Keratinocyte (primary cell): ENCODE results near the gene AJUBA. TPM values are rescaled to one million over a fixed set of nuclear protein-coding genes. Genes with fewer than 3 reads are reported as not detected.

Experiments
- DNase-seq: peaks from one replicate; pipeline ENCODE4 v3.0.0-alpha.2; 2011; ENCODE audit warnings: low read depth, missing footprints, low spot score
- FAIRE-seq: peaks from 2 replicates; lab custom pipeline; 2011; peaks lifted over from hg19 to GRCh38; lab: Jason Lieb, UNC
- H2AFZ ChIP-seq: 2 replicates; pipeline ENCODE4 v1.6.0; 2012; ENCODE audit warnings: low read length, control low read depth, inconsistent platforms; ENCODE audit not compliant: control insufficient read depth
- H3K27ac ChIP-seq: 2 replicates; pipeline ENCODE4 v1.5.1; 2011; ENCODE audit warnings: low read length; ENCODE audit not compliant: control insufficient read depth, insufficient read depth
- H3K27me3 ChIP-seq: 3 replicates; pipeline ENCODE4 v1.6.0; 2011; ENCODE audit warnings: low read length; ENCODE audit not compliant: control insufficient read depth, insufficient read depth; ENCODE audit errors: extremely low read depth
- H3K36me3 ChIP-seq, 2 experiments: 2 replicates in 1 of 2; 3 replicates in 1 of 2; pipeline ENCODE4 v1.5.1; 2011; ENCODE audit warnings: low read length in 2 of 2, mild to moderate bottlenecking in 1 of 2; ENCODE audit not compliant: control insufficient read depth in 2 of 2, insufficient read depth in 2 of 2; ENCODE audit errors: extremely low read depth in 1 of 2
- H3K4me1 ChIP-seq: 3 replicates; pipeline ENCODE4 v1.5.1; 2011; ENCODE audit warnings: low read length; ENCODE audit not compliant: control insufficient read depth, insufficient read depth; ENCODE audit errors: extremely low read depth
- H3K4me2 ChIP-seq: 3 replicates; pipeline ENCODE4 v1.6.0; 2011; ENCODE audit warnings: low read depth, low read length; ENCODE audit not compliant: control insufficient read depth, insufficient read depth; ENCODE audit errors: extremely low read depth
- H3K4me3 ChIP-seq, 3 experiments: fragments of 200-600 bp in 1 of 3; sonication (generic) in 1 of 3; 2 replicates in 2 of 3; 3 replicates in 1 of 3; pipeline ENCODE4 v1.5.1; 2011 to 2016; ENCODE audit warnings: low read length in 3 of 3, mild to moderate bottlenecking in 3 of 3, control low read depth in 2 of 3, inconsistent platforms in 1 of 3, low read depth in 1 of 3, mixed read lengths in 1 of 3, mixed run types in 1 of 3, moderate library complexity in 1 of 3; ENCODE audit not compliant: control insufficient read depth in 2 of 3, insufficient read depth in 2 of 3; ENCODE audit errors: extremely low read depth in 1 of 3
- H3K79me2 ChIP-seq: 2 replicates; pipeline ENCODE4 v1.6.0; 2012; ENCODE audit warnings: low read length; ENCODE audit not compliant: control insufficient read depth, insufficient read depth
- H3K9ac ChIP-seq: 3 replicates; pipeline ENCODE4 v1.6.0; 2011; ENCODE audit warnings: low read length; ENCODE audit not compliant: control insufficient read depth, insufficient read depth; ENCODE audit errors: extremely low read depth
- H3K9me1 ChIP-seq: 3 replicates; pipeline ENCODE4 v1.6.0; 2011; ENCODE audit warnings: low read length; ENCODE audit not compliant: control insufficient read depth, insufficient read depth; ENCODE audit errors: extremely low read depth
- H3K9me3 ChIP-seq: 2 replicates; pipeline ENCODE4 v1.5.1; 2012; ENCODE audit warnings: low read depth, low read length; ENCODE audit not compliant: control insufficient read depth
- H4K20me1 ChIP-seq: 3 replicates; pipeline ENCODE4 v1.6.0; 2011; ENCODE audit warnings: low read length; ENCODE audit not compliant: control insufficient read depth, insufficient read depth; ENCODE audit errors: extremely low read depth
- EZH2 ChIP-seq: IDR thresholded peaks from one replicate; pipeline ENCODE4 v1.6.1; 2012; ENCODE audit warnings: inconsistent platforms, mild to moderate bottlenecking, low read length, moderate library complexity
- dilution Hi-C: fragments of 300-500 bp; cut with MboI; formaldehyde crosslinking; loops from one replicate; pipeline ENCODE4 v1.7.0; 2020; ENCODE audit warnings: low sequenced_read_pairs; ENCODE audit not compliant: extremely low pct_ligation_motif_present
- polyA plus RNA-seq, 5 experiments: library from polyadenylated mRNA; depleted of rRNA in 3 of 5; stranded (reverse) in 3 of 5; stranded (forward) in 1 of 5; unstranded in 1 of 5; fragments of >200 nt; gene quantifications; 1 replicate in 1 of 5; 2 replicates in 3 of 5; 3 replicates in 1 of 5; pipeline versions ENCODE4 v1.2.1 to v1.2.3, GENCODE V29; 2011 to 2012; ENCODE audit warnings: missing spikeins in 2 of 5, low read depth in 1 of 5, low replicate concordance in 1 of 5
- TF ChIP-seq, protein P1 (sequence below), 3 experiments: IDR thresholded peaks in 1 of 3; conservative IDR thresholded peaks in 1 of 3; optimal IDR thresholded peaks in 1 of 3; 2 replicates in 2 of 3; 3 replicates in 1 of 3; pipeline versions ENCODE3 to v1.5.1; 2011; ENCODE audit warnings: low read length in 3 of 3, mild to moderate bottlenecking in 3 of 3, moderate library complexity in 2 of 3, control low read depth in 1 of 3, inconsistent platforms in 1 of 3; ENCODE audit not compliant: insufficient read depth in 2 of 3; ENCODE audit errors: extremely low read depth in 1 of 3

Gene AJUBA
- polyA plus RNA-seq, 1 donor (not counting 4 experiments of a cell fraction or from before 2014, with no cell fraction given), result 157 TPM

GRCh38 chr14:22998329-22999012 is 16.1 kb upstream of the AJUBA start:
- no peak overlapping the region for H3K4me2 ChIP-seq
- H4K20me1 ChIP-seq, result no peaks in the 10 kb centered on the region
- DNase-seq (no peak), FAIRE-seq (no peak)
- H3K79me2 ChIP-seq, result no peaks in the 10 kb centered on the region
- no peaks in the 10 kb centered on the region for H3K9me1 ChIP-seq
- H3K9ac ChIP-seq, result no peak overlapping the region
- TF ChIP-seq, protein P1, sequence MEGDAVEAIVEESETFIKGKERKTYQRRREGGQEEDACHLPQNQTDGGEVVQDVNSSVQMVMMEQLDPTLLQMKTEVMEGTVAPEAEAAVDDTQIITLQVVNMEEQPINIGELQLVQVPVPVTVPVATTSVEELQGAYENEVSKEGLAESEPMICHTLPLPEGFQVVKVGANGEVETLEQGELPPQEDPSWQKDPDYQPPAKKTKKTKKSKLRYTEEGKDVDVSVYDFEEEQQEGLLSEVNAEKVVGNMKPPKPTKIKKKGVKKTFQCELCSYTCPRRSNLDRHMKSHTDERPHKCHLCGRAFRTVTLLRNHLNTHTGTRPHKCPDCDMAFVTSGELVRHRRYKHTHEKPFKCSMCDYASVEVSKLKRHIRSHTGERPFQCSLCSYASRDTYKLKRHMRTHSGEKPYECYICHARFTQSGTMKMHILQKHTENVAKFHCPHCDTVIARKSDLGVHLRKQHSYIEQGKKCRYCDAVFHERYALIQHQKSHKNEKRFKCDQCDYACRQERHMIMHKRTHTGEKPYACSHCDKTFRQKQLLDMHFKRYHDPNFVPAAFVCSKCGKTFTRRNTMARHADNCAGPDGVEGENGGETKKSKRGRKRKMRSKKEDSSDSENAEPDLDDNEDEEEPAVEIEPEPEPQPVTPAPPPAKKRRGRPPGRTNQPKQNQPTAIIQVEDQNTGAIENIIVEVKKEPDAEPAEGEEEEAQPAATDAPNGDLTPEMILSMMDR (optimal IDR thresholded peaks at IDR 0.05 in 1 of 3, IDR thresholded peaks at IDR 0.05 in 1 of 3, conservative IDR thresholded peaks at IDR 0.05 in 1 of 3; ENCODE audit: extremely low read depth in 1 of 3, insufficient read depth in 2 of 3, low read length in 3 of 3), result no peak
- no peak for TF ChIP-seq EZH2
- dilution Hi-C loops, result no loop called here
- H3K4me3 ChIP-seq, result no peak overlapping the region
- no peak overlapping the region for H2AFZ ChIP-seq
- peaks cover 6% of the 10 kb centered on the region for H3K4me1 ChIP-seq
- no peak overlapping the region for H3K27ac ChIP-seq
- H3K27me3 ChIP-seq, result no peaks in the 10 kb centered on the region
- H3K9me3 ChIP-seq, result no peaks in the 10 kb centered on the region
- peaks cover 3 to 4% of the 10 kb centered on the region in 2 experiments for H3K36me3 ChIP-seq

GRCh38 chr14:22997676-22998323 is 15.4 kb upstream of the AJUBA start:
- no peak for FAIRE-seq
- TF ChIP-seq, protein P1 (optimal IDR thresholded peaks at IDR 0.05 in 1 of 3, IDR thresholded peaks at IDR 0.05 in 1 of 3, conservative IDR thresholded peaks at IDR 0.05 in 1 of 3; ENCODE audit: extremely low read depth in 1 of 3, insufficient read depth in 2 of 3, low read length in 3 of 3), result no peak
- no peak for TF ChIP-seq EZH2
- DNase-seq, result no peak
- no peaks in the 10 kb centered on the region for H3K9me1 ChIP-seq
- H3K4me2 ChIP-seq, result no peak overlapping the region
- no peak overlapping the region for H2AFZ ChIP-seq
- H3K4me1 ChIP-seq, result peaks cover 6% of the 10 kb centered on the region
- H3K79me2 ChIP-seq, result no peaks in the 10 kb centered on the region
- H3K27me3 ChIP-seq, result no peaks in the 10 kb centered on the region
- dilution Hi-C loops, result no loop called here
- H3K9me3 ChIP-seq, result no peaks in the 10 kb centered on the region
- no peak overlapping the region for H3K4me3 ChIP-seq
- no peaks in the 10 kb centered on the region for H4K20me1 ChIP-seq
- peaks cover 3 to 4% of the 10 kb centered on the region in 2 experiments for H3K36me3 ChIP-seq
- no peak overlapping the region for H3K9ac ChIP-seq
- no peak overlapping the region for H3K27ac ChIP-seq
